ENCODE measurements around the gene NDE1.
"Not testable (repeated sequence)": the region's sequence is repeated elsewhere in the genome, so short reads cannot be mapped to it uniquely, and the experiment has no call there.

NDE1 gene

GRCh38 chr16:15701367-15701766 is 51.3 kb downstream of the NDE1 start:
- DNase-seq (ENCODE audit: low read depth): no peak

- no peak for DNase-seq (ENCODE audit: low read depth)
Measured at GRCh38 chr16:15701975-15702970, 52.2 kb downstream of the NDE1 start.

GRCh38 chr16:15703029-15703736 is 53.1 kb downstream of the NDE1 start:
- DNase-seq (ENCODE audit: low read depth): no peak

- peak; percentile 36 for DNase-seq (ENCODE audit: low read depth)
Measured at GRCh38 chr16:15704545-15704987, 54.5 kb downstream of the NDE1 start.

GRCh38 chr16:15705064-15705565 is 55.1 kb downstream of the NDE1 start:
- DNase-seq (ENCODE audit: low read depth): no peak

- DNase-seq (ENCODE audit: low read depth): no peak
Measured at GRCh38 chr16:15707332-15707731, 57.3 kb downstream of the NDE1 start.

GRCh38 chr16:15708096-15708495 is 58.1 kb downstream of the NDE1 start:
- no peak for DNase-seq (ENCODE audit: low read depth)

- DNase-seq (ENCODE audit: low read depth): no peak
Measured at GRCh38 chr16:15708997-15709396, 59.0 kb downstream of the NDE1 start.

GRCh38 chr16:15714393-15715172 is 64.5 kb downstream of the NDE1 start:
- DNase-seq (ENCODE audit: low read depth): no peak

GRCh38 chr16:15715221-15715620 is 65.2 kb downstream of the NDE1 start:
- DNase-seq (ENCODE audit: low read depth): no peak

GRCh38 chr16:15716694-15717447 is 66.8 kb downstream of the NDE1 start:
- no peak for DNase-seq (ENCODE audit: low read depth)

- DNase-seq (ENCODE audit: low read depth): no peak
Measured at GRCh38 chr16:15721018-15721417, 71.0 kb downstream of the NDE1 start.

- DNase-seq (ENCODE audit: low read depth): no peak
Measured at GRCh38 chr16:15723808-15724207, 73.8 kb downstream of the NDE1 start.

GRCh38 chr16:15725641-15726240 is 75.7 kb downstream of the NDE1 start:
- no peak for DNase-seq (ENCODE audit: low read depth)

- DNase-seq (ENCODE audit: low read depth): no peak
Measured at GRCh38 chr16:15726715-15727114, 76.7 kb downstream of the NDE1 start.

GRCh38 chr16:15727697-15728096 is 77.7 kb downstream of the NDE1 start:
- not testable (repeated sequence) for DNase-seq (ENCODE audit: low read depth)

GRCh38 chr16:15729152-15729551 is 79.1 kb downstream of the NDE1 start:
- DNase-seq (ENCODE audit: low read depth): no peak

- DNase-seq (ENCODE audit: low read depth): peak; percentile 11
Measured at GRCh38 chr16:15732416-15732815, 82.4 kb downstream of the NDE1 start.

GRCh38 chr16:15735610-15736009 is 85.6 kb downstream of the NDE1 start:
- DNase-seq (ENCODE audit: low read depth): no peak

GRCh38 chr16:15736529-15736928 is 86.5 kb downstream of the NDE1 start:
- DNase-seq (ENCODE audit: low read depth): no peak

- no peak for DNase-seq (ENCODE audit: low read depth)
Measured at GRCh38 chr16:15737140-15737644, 87.1 kb downstream of the NDE1 start.

All from stromal cell of bone marrow (primary cell).